H9 (cell line): ENCODE data around the gene COMMD1. TPM values are rescaled to one million over a fixed set of nuclear protein-coding genes. Genes with fewer than 3 reads are reported as not detected.

Experiments used
- DNase-seq: peaks from one replicate; pipeline ENCODE4 v3.0.0-alpha.2; 2017
- H2AFZ ChIP-seq: one replicate; pipeline ENCODE4 v1.6.1; 2013; ENCODE audit warnings: mild to moderate bottlenecking, low read length, control low read depth, moderate library complexity
- H2AK5ac ChIP-seq: 2 replicates; pipeline ENCODE4 v1.6.1; 2013; ENCODE audit warnings: low read length, control low read depth, mixed read lengths; ENCODE audit not compliant: insufficient read length
- H2BK120ac ChIP-seq: one replicate; pipeline ENCODE4 v1.6.1; 2013; ENCODE audit warnings: low read depth, mild to moderate bottlenecking, low read length, control low read depth, inconsistent platforms; ENCODE audit not compliant: poor library complexity, severe bottlenecking
- H2BK12ac ChIP-seq: 2 replicates; pipeline ENCODE4 v1.6.1; 2013; ENCODE audit warnings: low read length, control low read depth, mixed read lengths, low read depth; ENCODE audit not compliant: insufficient read length
- H2BK15ac ChIP-seq: 2 replicates; pipeline ENCODE4 v1.6.1; 2013; ENCODE audit warnings: low read depth, low read length, control low read depth
- H2BK20ac ChIP-seq: one replicate; pipeline ENCODE4 v1.6.1; 2013; ENCODE audit warnings: low read depth, mild to moderate bottlenecking, low read length, control low read depth, inconsistent platforms; ENCODE audit not compliant: poor library complexity, severe bottlenecking
- H2BK5ac ChIP-seq: 2 replicates; pipeline ENCODE4 v1.6.1; 2013; ENCODE audit warnings: low read length, control low read depth, mixed read lengths; ENCODE audit not compliant: insufficient read length
- H3K14ac ChIP-seq: 2 replicates; pipeline ENCODE4 v1.6.1; 2013; ENCODE audit warnings: low read length, control low read depth; ENCODE audit not compliant: insufficient read depth
- H3K18ac ChIP-seq: 2 replicates; pipeline ENCODE4 v1.6.1; 2013; ENCODE audit warnings: low read depth, mild to moderate bottlenecking, mixed read lengths, low read length, control low read depth; ENCODE audit not compliant: insufficient read length
- H3K23ac ChIP-seq: 2 replicates; pipeline ENCODE4 v1.6.1; 2013; ENCODE audit warnings: low read length, control low read depth, mixed read lengths, low read depth; ENCODE audit not compliant: insufficient read length
- H3K23me2 ChIP-seq: 2 replicates; pipeline ENCODE4 v1.6.1; 2013; ENCODE audit warnings: low read depth, mild to moderate bottlenecking, mixed read lengths, low read length, control low read depth; ENCODE audit not compliant: insufficient read length, poor library complexity, severe bottlenecking
- H3K27ac ChIP-seq: 2 replicates; pipeline ENCODE4 v1.5.1; 2013; ENCODE audit warnings: low read length, control low read depth, mixed read lengths, low read depth; ENCODE audit not compliant: insufficient read length
- H3K27me3 ChIP-seq: 2 replicates; pipeline ENCODE4 v1.6.1; 2013; ENCODE audit warnings: low read length, control low read depth, inconsistent platforms; ENCODE audit not compliant: insufficient read depth
- H3K4ac ChIP-seq: 2 replicates; pipeline ENCODE4 v1.6.1; 2013; ENCODE audit warnings: low read depth, mild to moderate bottlenecking, control low read depth, inconsistent platforms, low read length, moderate library complexity
- H3K4me1 ChIP-seq: 2 replicates; pipeline ENCODE4 v1.6.1; 2013; ENCODE audit warnings: low read length, control low read depth, inconsistent platforms; ENCODE audit not compliant: insufficient read depth
- H3K4me2 ChIP-seq: 2 replicates; pipeline ENCODE4 v1.6.1; 2013; ENCODE audit warnings: low read length, control low read depth, mixed read lengths; ENCODE audit not compliant: insufficient read length, insufficient read depth
- H3K56ac ChIP-seq: 2 replicates; pipeline ENCODE4 v1.6.1; 2013; ENCODE audit warnings: low read depth, mild to moderate bottlenecking, mixed read lengths, low read length, control low read depth; ENCODE audit not compliant: insufficient read length
- H3K79me1 ChIP-seq: 2 replicates; pipeline ENCODE4 v1.6.1; 2013; ENCODE audit warnings: low read depth, mild to moderate bottlenecking, moderate library complexity, low read length, control low read depth, inconsistent platforms; ENCODE audit not compliant: insufficient read depth, poor library complexity, severe bottlenecking
- H3K79me2 ChIP-seq: 2 replicates; pipeline ENCODE4 v1.6.1; 2013; ENCODE audit warnings: low read length, control low read depth, inconsistent platforms; ENCODE audit not compliant: insufficient read depth
- H3K9ac ChIP-seq: 2 replicates; pipeline ENCODE4 v1.6.1; 2013; ENCODE audit warnings: low read length, control low read depth, mixed read lengths; ENCODE audit not compliant: insufficient read length; ENCODE audit errors: extremely low read depth
- H3K9me3 ChIP-seq: one replicate; pipeline ENCODE4 v1.6.1; 2013; ENCODE audit warnings: low read depth, low read length, inconsistent platforms; ENCODE audit not compliant: control insufficient read depth
- H3T11ph ChIP-seq: one replicate; pipeline ENCODE4 v1.6.1; 2013; ENCODE audit warnings: mild to moderate bottlenecking, low read length, control low read depth, inconsistent platforms
- H4K20me1 ChIP-seq: one replicate; pipeline ENCODE4 v1.6.1; 2013; ENCODE audit not compliant: control insufficient read depth, insufficient read length, insufficient read depth
- H4K5ac ChIP-seq: 2 replicates; pipeline ENCODE4 v1.6.1; 2013; ENCODE audit warnings: low read depth, mild to moderate bottlenecking, mixed read lengths, low read length, control low read depth; ENCODE audit not compliant: insufficient read length
- H4K8ac ChIP-seq: replicated peaks from 2 replicates; pipeline ENCODE4 v1.6.1; 2013; ENCODE audit warnings: low read length, control low read depth, mixed read lengths, low read depth; ENCODE audit not compliant: insufficient read length
- H4K91ac ChIP-seq: 2 replicates; pipeline ENCODE4 v1.6.1; 2013; ENCODE audit warnings: low read depth, mild to moderate bottlenecking, moderate library complexity, mixed read lengths, low read length, control low read depth; ENCODE audit not compliant: insufficient read length
- H3K27ac Mint-ChIP-seq, 3 experiments: 2 replicates in 2 of 3; 3 replicates in 1 of 3; pipeline ENCODE4 v1.8.0; 2020 to 2021; ENCODE audit warnings: mixed read lengths in 3 of 3, mild to moderate bottlenecking in 1 of 3, moderate library complexity in 1 of 3
- H3K27me3 Mint-ChIP-seq: 2 replicates; pipeline ENCODE4 v1.8.0; 2021; ENCODE audit warnings: low read depth, mild to moderate bottlenecking, moderate library complexity, mixed read lengths
- H3K36me3 Mint-ChIP-seq, 3 experiments: 2 replicates in 2 of 3; 3 replicates in 1 of 3; pipeline ENCODE4 v1.8.0; 2020 to 2021; ENCODE audit warnings: low read depth in 3 of 3, mixed read lengths in 3 of 3; ENCODE audit not compliant: insufficient read depth in 1 of 3
- H3K4me1 Mint-ChIP-seq, 2 experiments: 2 replicates each; pipeline ENCODE4 v1.8.0; 2020; ENCODE audit warnings: mixed read lengths in 2 of 2
- H3K4me3 Mint-ChIP-seq, 2 experiments: 2 replicates in 1 of 2; 3 replicates in 1 of 2; pipeline ENCODE4 v1.8.0; 2020 to 2021; ENCODE audit warnings: mild to moderate bottlenecking in 2 of 2, mixed read lengths in 2 of 2, moderate library complexity in 1 of 2
- H3K9me3 Mint-ChIP-seq, 2 experiments: 2 replicates in 1 of 2; 3 replicates in 1 of 2; pipeline ENCODE4 v1.8.0; 2020; ENCODE audit warnings: mild to moderate bottlenecking in 2 of 2, mixed read lengths in 2 of 2, moderate library complexity in 1 of 2
- CTCF ChIP-seq: fragments of 200-600 bp; sonication (generic); conservative IDR thresholded peaks from 3 replicates; pipeline ENCODE4 v1.8.0; 2021; ENCODE audit warnings: antibody characterized with exemption, mild to moderate bottlenecking
- WGBS: extraction: QIAGEN DNeasy Blood & Tissue Kit; methylation state at CpG from one replicate; pipeline ENCODE4 v1.1.7; 2013; ENCODE audit warnings: missing lambda C conversion rate, low lambda C conversion rate, mixed read lengths; ENCODE audit not compliant: insufficient read length; ENCODE audit errors: extremely low coverage; 5-methylcytosine and 5-hydroxymethylcytosine counted together
- total RNA-seq: library from RNA; stranded (reverse); gene quantifications from 2 replicates; pipeline ENCODE4 v1.2.1, GENCODE V29; 2021

Gene COMMD1
- total RNA-seq, 1 experiment from 2014 or later = 31.5 TPM

- H3K4me1 Mint-ChIP-seq = peaks cover 3 to 8% of the 10 kb centered on the region in 2 experiments; a peak in 3 of 4 replicates
- no peaks in the 10 kb centered on the region for H3K23me2 ChIP-seq
- no peak overlapping the region for H2BK5ac ChIP-seq
- no peak overlapping the region for H2BK120ac ChIP-seq
- no peak for TF ChIP-seq CTCF
- no peak overlapping the region for H3T11ph ChIP-seq
- no peak overlapping the region for H3K4ac ChIP-seq
- no peak overlapping the region for H3K4me2 ChIP-seq
- no peak overlapping the region for H3K18ac ChIP-seq
- H2BK15ac ChIP-seq = no peak overlapping the region
- no peak overlapping the region for H4K5ac ChIP-seq
- H3K79me1 ChIP-seq = no peaks in the 10 kb centered on the region
- H3K79me2 ChIP-seq = no peaks in the 10 kb centered on the region
- no peaks in the 10 kb centered on the region for H4K20me1 ChIP-seq
- WGBS = no CpG with 5 or more reads among the region's 1 CpG
- H2BK12ac ChIP-seq = no peak overlapping the region
- H3K27ac Mint-ChIP-seq = peak overlapping the region in 1 of 3 experiments; percentile 41; a peak in 1 of 7 replicates
- no peak overlapping the region for H2AFZ ChIP-seq
- no peak overlapping the region for H2BK20ac ChIP-seq
- H3K9ac ChIP-seq = no peak overlapping the region
- H3K9me3 Mint-ChIP-seq = no peaks in the 10 kb centered on the region
- no peak overlapping the region for H3K56ac ChIP-seq
- H3K9me3 ChIP-seq = no peaks in the 10 kb centered on the region
- no peak overlapping the region for H4K8ac ChIP-seq
- DNase-seq = no peak
- no peak overlapping the region for H2AK5ac ChIP-seq
- no peaks in the 10 kb centered on the region for H3K27me3 ChIP-seq
- no peak overlapping the region for H3K14ac ChIP-seq
- H3K4me3 Mint-ChIP-seq = no peak overlapping the region
- H3K23ac ChIP-seq = no peak overlapping the region
- no peaks in the 10 kb centered on the region for H3K36me3 Mint-ChIP-seq
- H3K4me1 ChIP-seq = no peaks in the 10 kb centered on the region
- no peak overlapping the region for H4K91ac ChIP-seq
- no peaks in the 10 kb centered on the region for H3K27me3 Mint-ChIP-seq
- H3K27ac ChIP-seq = no peak overlapping the region
These were observed 89.1 kb downstream of the COMMD1 start for GRCh38 chr2:61994531-61994930.
